ENCODE results near the gene DNAH8. TPM values are rescaled to one million over a fixed set of nuclear protein-coding genes. Genes with fewer than 3 reads are reported as not detected.

Gene DNAH8
- total and polyA plus RNA-seq, 2 donors from 2014 or later: 0.50 TPM; not detected in 1

DNA sequence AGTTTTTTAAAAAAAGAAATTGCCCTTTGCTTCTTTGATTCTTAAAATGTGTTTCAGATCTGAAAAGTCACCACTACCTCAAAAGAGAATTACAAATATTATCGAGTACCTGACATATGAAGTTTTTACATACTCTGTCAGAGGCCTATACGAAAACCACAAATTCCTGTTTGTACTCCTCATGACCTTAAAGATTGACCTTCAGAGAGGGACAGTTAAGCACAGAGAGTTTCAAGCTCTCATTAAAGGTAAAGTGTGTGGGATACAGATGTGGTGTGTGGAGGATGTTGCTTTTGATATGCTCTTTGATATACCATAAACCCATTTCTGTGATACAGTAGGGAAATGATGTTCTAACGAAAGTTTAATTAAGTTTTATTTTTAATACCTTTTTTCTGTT is 223.6 kb downstream of the DNAH8 start:
- TF ChIP-seq, protein P1, sequence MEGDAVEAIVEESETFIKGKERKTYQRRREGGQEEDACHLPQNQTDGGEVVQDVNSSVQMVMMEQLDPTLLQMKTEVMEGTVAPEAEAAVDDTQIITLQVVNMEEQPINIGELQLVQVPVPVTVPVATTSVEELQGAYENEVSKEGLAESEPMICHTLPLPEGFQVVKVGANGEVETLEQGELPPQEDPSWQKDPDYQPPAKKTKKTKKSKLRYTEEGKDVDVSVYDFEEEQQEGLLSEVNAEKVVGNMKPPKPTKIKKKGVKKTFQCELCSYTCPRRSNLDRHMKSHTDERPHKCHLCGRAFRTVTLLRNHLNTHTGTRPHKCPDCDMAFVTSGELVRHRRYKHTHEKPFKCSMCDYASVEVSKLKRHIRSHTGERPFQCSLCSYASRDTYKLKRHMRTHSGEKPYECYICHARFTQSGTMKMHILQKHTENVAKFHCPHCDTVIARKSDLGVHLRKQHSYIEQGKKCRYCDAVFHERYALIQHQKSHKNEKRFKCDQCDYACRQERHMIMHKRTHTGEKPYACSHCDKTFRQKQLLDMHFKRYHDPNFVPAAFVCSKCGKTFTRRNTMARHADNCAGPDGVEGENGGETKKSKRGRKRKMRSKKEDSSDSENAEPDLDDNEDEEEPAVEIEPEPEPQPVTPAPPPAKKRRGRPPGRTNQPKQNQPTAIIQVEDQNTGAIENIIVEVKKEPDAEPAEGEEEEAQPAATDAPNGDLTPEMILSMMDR (IDR thresholded peaks at IDR 0.05; ENCODE audit: borderline replicate concordance, extremely low read depth, insufficient read depth): no peak
- Histone ChIP-seq H3K27ac (ENCODE audit: low read depth in 2 of 2, low read length in 2 of 2) (no peak overlapping the region), H3K9me3 (ENCODE audit: control insufficient read depth in 2 of 3, insufficient read depth in 1 of 3, low read length in 3 of 3) (no peaks in the 10 kb centered on the region), H3K36me3 (ENCODE audit: control insufficient read depth in 2 of 3, insufficient read depth in 3 of 3, low read length in 3 of 3) (no peaks in the 10 kb centered on the region), H3K27me3 (ENCODE audit: control insufficient read depth, insufficient read depth, low read length) (no peaks in the 10 kb centered on the region), H3K4me3 (ENCODE audit: low read length in 3 of 3) (no peak overlapping the region), H3K9ac (ENCODE audit: low read length in 3 of 3) (no peak overlapping the region), H3K4me1 (ENCODE audit: control insufficient read depth in 2 of 3, insufficient read depth in 2 of 3, low read depth in 1 of 3, low read length in 3 of 3) (no peaks in the 10 kb centered on the region)
- intact Hi-C loops (cut with DNase I): no loop called here
- DNase-seq (no peak), FAIRE-seq (no peak)

DNA sequence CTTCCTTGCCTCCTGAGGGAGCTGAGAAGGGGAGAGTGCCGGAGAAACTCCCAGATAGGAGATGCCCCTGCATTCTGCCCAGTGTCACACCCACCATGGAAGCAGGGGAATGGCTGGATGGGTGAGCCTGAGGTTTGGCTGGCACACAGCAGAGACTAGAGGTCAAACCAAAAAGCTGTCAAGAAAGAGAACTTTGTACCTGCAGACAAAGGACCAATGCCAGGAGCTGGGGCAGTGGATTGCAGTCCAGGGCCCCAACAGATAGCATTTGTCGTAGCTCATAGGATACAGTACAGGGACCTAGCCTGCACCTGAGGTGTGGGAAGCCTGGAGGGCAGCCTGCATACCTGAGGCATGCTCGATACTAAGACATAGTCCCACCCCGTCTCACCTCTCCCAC is 227.3 kb downstream of the DNAH8 start:
- no peak overlapping the region for H3K4me3 ChIP-seq (ENCODE audit: low read length in 3 of 3)
- H3K27ac ChIP-seq (ENCODE audit: low read depth in 2 of 2, low read length in 2 of 2): no peak overlapping the region
- intact Hi-C loops (cut with DNase I): no loop called here
- no peak for DNase-seq
- no peaks in the 10 kb centered on the region for H3K27me3 ChIP-seq (ENCODE audit: control insufficient read depth, insufficient read depth, low read length)
- no peak for FAIRE-seq
- H3K4me1 ChIP-seq (ENCODE audit: control insufficient read depth in 2 of 3, insufficient read depth in 2 of 3, low read depth in 1 of 3, low read length in 3 of 3): no peaks in the 10 kb centered on the region
- H3K9me3 ChIP-seq (ENCODE audit: control insufficient read depth in 2 of 3, insufficient read depth in 1 of 3, low read length in 3 of 3): no peaks in the 10 kb centered on the region
- TF ChIP-seq, protein P1 (IDR thresholded peaks at IDR 0.05; ENCODE audit: borderline replicate concordance, extremely low read depth, insufficient read depth): no peak
- H3K36me3 ChIP-seq (ENCODE audit: control insufficient read depth in 2 of 3, insufficient read depth in 3 of 3, low read length in 3 of 3): no peaks in the 10 kb centered on the region
- no peak overlapping the region for H3K9ac ChIP-seq (ENCODE audit: low read length in 3 of 3)

DNA sequence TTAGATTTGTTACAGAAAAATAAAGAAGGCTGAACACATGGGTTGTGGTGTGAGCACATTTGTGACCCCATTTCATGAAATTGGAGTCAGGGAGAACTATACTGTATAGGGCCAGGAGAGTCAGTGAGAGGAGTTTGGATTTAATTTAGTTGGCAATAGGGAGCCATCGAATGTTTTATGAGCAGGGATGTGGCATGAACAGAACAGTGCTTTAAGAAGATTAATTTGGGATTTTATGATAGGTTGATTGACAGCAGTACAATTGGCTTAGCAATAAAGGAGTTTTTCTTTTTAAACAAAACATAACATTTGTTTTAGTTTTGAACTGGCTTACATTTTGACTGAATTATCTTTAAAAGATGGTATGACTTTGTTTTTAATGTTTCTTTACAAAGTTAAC is 227.9 kb downstream of the DNAH8 start:
- Histone ChIP-seq H3K27me3 (ENCODE audit: control insufficient read depth, insufficient read depth, low read length) (no peaks in the 10 kb centered on the region), H3K4me1 (ENCODE audit: control insufficient read depth in 2 of 3, insufficient read depth in 2 of 3, low read depth in 1 of 3, low read length in 3 of 3) (no peaks in the 10 kb centered on the region), H3K9ac (ENCODE audit: low read length in 3 of 3) (no peak overlapping the region), H3K27ac (ENCODE audit: low read depth in 2 of 2, low read length in 2 of 2) (no peak overlapping the region), H3K4me3 (ENCODE audit: low read length in 3 of 3) (no peak overlapping the region), H3K9me3 (ENCODE audit: control insufficient read depth in 2 of 3, insufficient read depth in 1 of 3, low read length in 3 of 3) (no peaks in the 10 kb centered on the region), H3K36me3 (ENCODE audit: control insufficient read depth in 2 of 3, insufficient read depth in 3 of 3, low read length in 3 of 3) (no peaks in the 10 kb centered on the region)
- TF ChIP-seq, protein P1 (IDR thresholded peaks at IDR 0.05; ENCODE audit: borderline replicate concordance, extremely low read depth, insufficient read depth): no peak
- intact Hi-C loops (cut with DNase I): no loop called here
- DNase-seq (no peak), FAIRE-seq (no peak)

DNA sequence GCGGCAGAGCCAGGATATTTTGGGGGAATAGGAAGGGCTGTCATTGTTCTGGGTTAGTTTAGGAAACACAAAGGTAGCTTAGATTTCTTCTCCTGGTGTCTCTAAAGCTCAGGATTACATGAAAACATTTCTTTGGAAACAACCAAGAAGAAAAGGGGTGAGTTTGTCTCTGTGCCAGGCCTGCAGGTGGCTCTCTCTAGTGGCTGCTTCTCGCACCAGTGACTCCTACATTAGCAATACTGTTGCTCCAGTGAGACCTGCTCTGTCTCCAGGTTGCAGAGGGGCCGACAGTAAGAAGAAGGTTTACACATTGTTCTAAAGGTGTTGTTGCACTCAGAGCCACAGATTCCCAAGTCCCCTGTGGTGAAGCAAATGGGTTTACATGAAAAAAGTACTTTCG is 228.9 kb downstream of the DNAH8 start:
- no peak for FAIRE-seq
- Histone ChIP-seq H3K4me1 (ENCODE audit: control insufficient read depth in 2 of 3, insufficient read depth in 2 of 3, low read depth in 1 of 3, low read length in 3 of 3) (no peaks in the 10 kb centered on the region), H3K27ac (ENCODE audit: low read depth in 2 of 2, low read length in 2 of 2) (no peak overlapping the region), H3K9me3 (ENCODE audit: control insufficient read depth in 2 of 3, insufficient read depth in 1 of 3, low read length in 3 of 3) (no peaks in the 10 kb centered on the region), H3K9ac (ENCODE audit: low read length in 3 of 3) (no peak overlapping the region), H3K4me3 (ENCODE audit: low read length in 3 of 3) (no peak overlapping the region), H3K27me3 (ENCODE audit: control insufficient read depth, insufficient read depth, low read length) (no peaks in the 10 kb centered on the region), H3K36me3 (ENCODE audit: control insufficient read depth in 2 of 3, insufficient read depth in 3 of 3, low read length in 3 of 3) (no peaks in the 10 kb centered on the region)
- intact Hi-C loops (cut with DNase I): no loop called here
- DNase-seq: peak in 1 of 5 donors; percentile 3
- TF ChIP-seq, protein P1 (IDR thresholded peaks at IDR 0.05; ENCODE audit: borderline replicate concordance, extremely low read depth, insufficient read depth): no peak

Measured in kidney (tissue), 14 donors.